Astrocyte (in vitro differentiated cells and primary cell): Measurements from ENCODE around the gene STAB2. TPM values are rescaled to one million over a fixed set of nuclear protein-coding genes. Genes with fewer than 3 reads are reported as not detected.

ENCODE experiments used
- DNase-seq: peaks from one replicate; pipeline ENCODE4 v3.0.0-alpha.2; 2010; ENCODE audit warnings: low read depth
- FAIRE-seq: peaks from 2 replicates; lab custom pipeline; 2011; peaks lifted over from hg19 to GRCh38; lab: Jason Lieb, UNC
- H2AFZ ChIP-seq: 2 replicates; pipeline ENCODE4 v1.6.0; 2012; ENCODE audit warnings: low read depth, low read length, inconsistent platforms
- H3K27ac ChIP-seq: 2 replicates; pipeline ENCODE4 v1.5.1; 2011; ENCODE audit warnings: low read depth, low read length, inconsistent platforms
- H3K27me3 ChIP-seq: 2 replicates; pipeline ENCODE4 v1.6.0; 2011; ENCODE audit warnings: low read length, inconsistent platforms; ENCODE audit not compliant: insufficient read depth
- H3K36me3 ChIP-seq: 2 replicates; pipeline ENCODE4 v1.5.1; 2011; ENCODE audit warnings: low read length, inconsistent platforms; ENCODE audit not compliant: insufficient read depth
- H3K4me1 ChIP-seq: 2 replicates; pipeline ENCODE4 v1.5.1; 2011; ENCODE audit warnings: low read length, inconsistent platforms; ENCODE audit not compliant: insufficient read depth
- H3K4me2 ChIP-seq: 2 replicates; pipeline ENCODE4 v1.6.0; 2012; ENCODE audit warnings: low read length, inconsistent platforms
- H3K4me3 ChIP-seq: 2 replicates; pipeline ENCODE4 v1.5.1; 2011; ENCODE audit warnings: low read depth, mild to moderate bottlenecking, low read length, inconsistent platforms; ENCODE audit not compliant: insufficient read depth
- H3K79me2 ChIP-seq: 2 replicates; pipeline ENCODE4 v1.6.0; 2012; ENCODE audit warnings: mild to moderate bottlenecking, low read length, inconsistent platforms; ENCODE audit not compliant: insufficient read depth
- H3K9ac ChIP-seq: 2 replicates; pipeline ENCODE4 v1.6.0; 2012; ENCODE audit warnings: mild to moderate bottlenecking, low read length, inconsistent platforms
- H3K9me3 ChIP-seq: 2 replicates; pipeline ENCODE4 v1.5.1; 2012; ENCODE audit warnings: low read depth, mild to moderate bottlenecking, low read length, inconsistent platforms; ENCODE audit not compliant: insufficient read depth
- H4K20me1 ChIP-seq: 2 replicates; pipeline ENCODE4 v1.6.0; 2012; ENCODE audit warnings: low read length, inconsistent platforms; ENCODE audit not compliant: insufficient read depth
- H3K27ac Mint-ChIP-seq: one replicate; pipeline ENCODE4 v1.8.0; 2021; ENCODE audit warnings: mild to moderate bottlenecking, mixed read lengths; ENCODE audit not compliant: unreplicated experiment
- H3K27me3 Mint-ChIP-seq: one replicate; pipeline ENCODE4 v1.8.0; 2021; ENCODE audit warnings: low read depth, mixed read lengths; ENCODE audit not compliant: unreplicated experiment
- H3K36me3 Mint-ChIP-seq: one replicate; pipeline ENCODE4 v1.8.0; 2021; ENCODE audit warnings: low read depth, mixed read lengths; ENCODE audit not compliant: unreplicated experiment
- H3K4me1 Mint-ChIP-seq: one replicate; pipeline ENCODE4 v1.8.0; 2021; ENCODE audit warnings: low read depth, mixed read lengths; ENCODE audit not compliant: unreplicated experiment
- H3K4me3 Mint-ChIP-seq: one replicate; pipeline ENCODE4 v1.8.0; 2021; ENCODE audit warnings: mild to moderate bottlenecking, moderate library complexity, mixed read lengths; ENCODE audit not compliant: unreplicated experiment
- H3K9me3 Mint-ChIP-seq: one replicate; pipeline ENCODE4 v1.8.0; 2021; ENCODE audit warnings: mild to moderate bottlenecking, mixed read lengths; ENCODE audit not compliant: unreplicated experiment
- CTCF ChIP-seq: IDR thresholded peaks from 2 replicates; pipeline ENCODE4 v1.5.1; 2011; ENCODE audit warnings: low read depth, mild to moderate bottlenecking, inconsistent platforms, low read length, moderate library complexity; ENCODE audit not compliant: insufficient read depth
- EZH2 ChIP-seq: IDR thresholded peaks from 2 replicates; pipeline ENCODE4 v1.6.1; 2012; ENCODE audit warnings: mild to moderate bottlenecking, low read length, inconsistent platforms; ENCODE audit not compliant: insufficient read depth
- total RNA-seq: library from RNA; stranded (reverse); gene quantifications from 2 replicates; pipeline ENCODE4 v1.2.1, GENCODE V29; 2021

The STAB2 gene
- total RNA-seq, 1 donor from 2014 or later: not detected

DNA sequence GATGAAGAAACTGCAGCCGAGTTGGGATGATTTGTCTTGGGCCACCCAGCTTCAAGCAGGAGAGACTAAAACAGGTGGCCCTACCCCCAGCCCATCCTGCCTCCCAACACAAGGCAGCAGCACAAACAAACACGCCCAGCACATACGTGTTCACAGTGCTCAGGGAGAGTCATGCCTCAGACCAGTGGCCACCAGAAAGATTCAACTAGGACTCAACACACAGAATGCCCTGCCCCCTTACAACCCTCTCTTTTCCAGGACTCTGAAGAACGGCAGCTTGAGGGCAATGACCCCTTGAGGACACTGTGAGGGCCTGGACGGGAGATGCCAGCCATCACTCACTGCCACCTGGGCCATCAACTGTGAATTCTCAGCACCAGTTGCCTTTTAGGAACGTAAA, 179.0 kb downstream of the STAB2 start:
- Mint-ChIP-seq H3K36me3 (peaks cover 10% of the 10 kb centered on the region), H3K27ac (no peak overlapping the region), H3K4me1 (peaks cover 2% of the 10 kb centered on the region), H3K4me3 (no peak overlapping the region), H3K27me3 (no peaks in the 10 kb centered on the region), H3K9me3 (no peaks in the 10 kb centered on the region)
- H3K9ac ChIP-seq: no peak overlapping the region
- no peaks in the 10 kb centered on the region for H3K9me3 ChIP-seq
- no peak for FAIRE-seq
- no peak overlapping the region for H3K27ac ChIP-seq
- no peaks in the 10 kb centered on the region for H3K27me3 ChIP-seq
- H3K79me2 ChIP-seq: no peaks in the 10 kb centered on the region
- no peak for DNase-seq
- no peak overlapping the region for H3K4me3 ChIP-seq
- peaks cover 45% of the 10 kb centered on the region for H3K36me3 ChIP-seq
- TF ChIP-seq EZH2: no peak
- H2AFZ ChIP-seq: no peak overlapping the region
- no peaks in the 10 kb centered on the region for H3K4me1 ChIP-seq
- no peaks in the 10 kb centered on the region for H4K20me1 ChIP-seq
- H3K4me2 ChIP-seq: no peak overlapping the region

DNA sequence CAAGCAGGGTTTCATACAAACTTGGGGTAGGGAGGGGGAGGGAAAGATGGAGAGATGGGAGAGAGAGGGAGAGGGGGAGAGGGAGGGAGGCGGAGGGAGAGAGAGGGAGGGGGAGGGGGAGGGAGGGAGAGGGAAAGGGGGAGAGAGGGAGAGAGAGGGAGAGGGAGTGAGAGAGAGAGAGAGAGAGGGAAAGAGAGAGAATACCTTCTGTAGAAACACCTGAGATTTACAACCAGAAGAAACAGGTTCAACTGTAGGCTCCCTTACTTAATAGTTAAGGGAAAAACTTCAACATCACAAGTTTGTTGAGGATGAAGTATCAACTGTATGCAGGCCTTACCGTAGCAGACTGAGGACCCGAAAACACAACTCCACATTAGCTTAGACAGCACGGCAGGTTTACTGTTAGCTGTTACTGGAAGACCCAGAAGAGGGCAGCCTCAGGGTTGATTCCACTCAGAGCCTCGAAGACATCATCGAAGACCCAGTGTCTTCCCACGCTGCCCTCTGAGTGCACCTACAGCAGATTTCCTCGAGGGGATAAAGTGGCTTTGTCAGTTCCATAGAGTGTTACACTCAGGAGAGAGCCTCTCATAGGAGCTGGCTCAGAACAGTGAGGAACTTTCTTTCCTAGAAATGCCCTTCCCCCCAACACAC, 181.5 kb downstream of the STAB2 start:
- Histone ChIP-seq H3K79me2 (no peaks in the 10 kb centered on the region), H3K4me2 (no peak overlapping the region), H3K4me3 (no peak overlapping the region), H3K9ac (no peak overlapping the region), H3K27ac (no peak overlapping the region), H4K20me1 (peaks cover 13% of the 10 kb centered on the region), H3K9me3 (no peaks in the 10 kb centered on the region), H2AFZ (no peak overlapping the region), H3K27me3 (no peaks in the 10 kb centered on the region), H3K4me1 (no peaks in the 10 kb centered on the region), H3K36me3 (peaks cover 37% of the 10 kb centered on the region)
- no peak for DNase-seq
- no peak for FAIRE-seq
- no peaks in the 10 kb centered on the region for H3K9me3 Mint-ChIP-seq
- H3K36me3 Mint-ChIP-seq: peaks cover 8% of the 10 kb centered on the region
- H3K27me3 Mint-ChIP-seq: no peaks in the 10 kb centered on the region
- H3K27ac Mint-ChIP-seq: no peak overlapping the region
- no peak for TF ChIP-seq EZH2
- no peak for TF ChIP-seq CTCF
- peaks cover 15% of the 10 kb centered on the region for H3K4me1 Mint-ChIP-seq
- H3K4me3 Mint-ChIP-seq: no peak overlapping the region

GRCh38 chr12:103769240-103769945, 182.3 kb downstream of the STAB2 start:
- H3K36me3 Mint-ChIP-seq: peaks cover 7% of the 10 kb centered on the region
- H3K4me1 Mint-ChIP-seq: peaks cover 15% of the 10 kb centered on the region
- FAIRE-seq (no peak), DNase-seq (no peak)
- H3K9me3 Mint-ChIP-seq: no peaks in the 10 kb centered on the region
- no peak overlapping the region for H3K4me3 ChIP-seq
- no peak overlapping the region for H3K4me3 Mint-ChIP-seq
- H3K9me3 ChIP-seq: no peaks in the 10 kb centered on the region
- H3K27ac ChIP-seq: no peak overlapping the region
- H2AFZ ChIP-seq: no peak overlapping the region
- peaks cover 14% of the 10 kb centered on the region for H4K20me1 ChIP-seq
- no peaks in the 10 kb centered on the region for H3K27me3 ChIP-seq
- H3K27ac Mint-ChIP-seq: no peak overlapping the region
- H3K4me2 ChIP-seq: no peak overlapping the region
- no peaks in the 10 kb centered on the region for H3K4me1 ChIP-seq
- no peaks in the 10 kb centered on the region for H3K27me3 Mint-ChIP-seq
- H3K36me3 ChIP-seq: peaks cover 34% of the 10 kb centered on the region
- H3K9ac ChIP-seq: no peak overlapping the region
- no peaks in the 10 kb centered on the region for H3K79me2 ChIP-seq
- TF ChIP-seq EZH2 (no peak), CTCF (no peak)
